Caco-2 (cell line): ENCODE results near the gene BUD23. TPM values are rescaled to one million over a fixed set of nuclear protein-coding genes. Genes with fewer than 3 reads are reported as not detected.

ENCODE experiments used
- BruUV-seq: library from RNA; stranded (reverse); fragments of 400-500 nt; replicated peaks from 2 replicates; lab custom pipeline; 2021; lab: Mats Ljungman, UMichigan
- CTCF ChIA-PET: fragments of 300-600 bp; sonication (Branson Sonifier 250); formaldehyde crosslinking; loops from one replicate; lab custom pipeline; 2022; ENCODE audit warnings: antibody characterized with exemption; lab: Charles Lee
- POLR2A ChIA-PET: fragments of 300-600 bp; sonication (Branson Sonifier 250); formaldehyde crosslinking; loops from one replicate; lab custom pipeline; 2022; ENCODE audit warnings: antibody characterized with exemption; lab: Charles Lee
- DNase-seq, 2 experiments: peaks; one replicate each; pipeline versions ENCODE4 v3.0.0 to v3.0.0-alpha.2; 2020 to 2022
- H3K27me3 ChIP-seq: replicated peaks from 2 replicates; pipeline ENCODE4 v1.6.0; 2011; ENCODE audit warnings: low read length; ENCODE audit not compliant: control insufficient read depth, insufficient read depth
- H3K36me3 ChIP-seq: 2 replicates; pipeline ENCODE4 v1.5.1; 2011; ENCODE audit warnings: low read length; ENCODE audit not compliant: control insufficient read depth, insufficient read depth
- H3K4me1 ChIP-seq: fragments of 250-450 bp; sonication (Bioruptor Pico); 2 replicates; pipeline ENCODE4 v1.5.1; 2020; ENCODE audit warnings: mild to moderate bottlenecking
- H3K4me3 ChIP-seq: 2 replicates; pipeline ENCODE4 v1.5.1; 2011; ENCODE audit warnings: low read depth, mild to moderate bottlenecking, control low read depth, low read length
- H3K9me3 ChIP-seq: fragments of 250-450 bp; sonication (Bioruptor Pico); 2 replicates; pipeline ENCODE4 v1.5.1; 2020; ENCODE audit warnings: mild to moderate bottlenecking, moderate library complexity
- H3K27ac Mint-ChIP-seq: one replicate; pipeline ENCODE4 v1.8.0; 2022; ENCODE audit warnings: mixed read lengths; ENCODE audit not compliant: unreplicated experiment
- H3K27me3 Mint-ChIP-seq: one replicate; pipeline ENCODE4 v1.8.0; 2022; ENCODE audit warnings: mixed read lengths; ENCODE audit not compliant: insufficient read depth, unreplicated experiment
- H3K36me3 Mint-ChIP-seq: one replicate; pipeline ENCODE4 v1.8.0; 2022; ENCODE audit warnings: mild to moderate bottlenecking, mixed read lengths; ENCODE audit not compliant: insufficient read depth, unreplicated experiment
- H3K4me1 Mint-ChIP-seq: one replicate; pipeline ENCODE4 v1.8.0; 2022; ENCODE audit warnings: low read depth, mixed read lengths; ENCODE audit not compliant: unreplicated experiment
- H3K4me3 Mint-ChIP-seq: one replicate; pipeline ENCODE4 v1.8.0; 2022; ENCODE audit warnings: mild to moderate bottlenecking, moderate library complexity, mixed read lengths; ENCODE audit not compliant: unreplicated experiment
- H3K9me3 Mint-ChIP-seq: one replicate; pipeline ENCODE4 v1.8.0; 2022; ENCODE audit warnings: mixed read lengths; ENCODE audit not compliant: unreplicated experiment
- intact Hi-C: fragments of 100-400 bp; cut with micrococcal nuclease; formaldehyde crosslinking; loops from one replicate; pipeline ENCODE4 v1.10.0; 2022; ENCODE audit not compliant: unreplicated experiment
- total RNA-seq: library from RNA; stranded (reverse); gene quantifications from 2 replicates; pipeline ENCODE4 v1.2.3, GENCODE V29; 2022
- TF ChIP-seq, protein P1 (sequence below), 2 experiments: fragments of 200-600 bp in 1 of 2; IDR thresholded peaks; 1 replicate in 1 of 2; 2 replicates in 1 of 2; pipeline versions ENCODE4 v1.5.1 to v1.8.0; 2011 to 2022; ENCODE audit warnings: antibody characterized with exemption in 1 of 2, control low read depth in 1 of 2, inconsistent platforms in 1 of 2, low read depth in 1 of 2, low read length in 1 of 2, mild to moderate bottlenecking in 1 of 2, moderate library complexity in 1 of 2; ENCODE audit not compliant: insufficient read depth in 1 of 2, severe bottlenecking in 1 of 2, unreplicated experiment in 1 of 2

Gene BUD23
- total RNA-seq, 1 experiment from 2014 or later = 144 TPM

DNA sequence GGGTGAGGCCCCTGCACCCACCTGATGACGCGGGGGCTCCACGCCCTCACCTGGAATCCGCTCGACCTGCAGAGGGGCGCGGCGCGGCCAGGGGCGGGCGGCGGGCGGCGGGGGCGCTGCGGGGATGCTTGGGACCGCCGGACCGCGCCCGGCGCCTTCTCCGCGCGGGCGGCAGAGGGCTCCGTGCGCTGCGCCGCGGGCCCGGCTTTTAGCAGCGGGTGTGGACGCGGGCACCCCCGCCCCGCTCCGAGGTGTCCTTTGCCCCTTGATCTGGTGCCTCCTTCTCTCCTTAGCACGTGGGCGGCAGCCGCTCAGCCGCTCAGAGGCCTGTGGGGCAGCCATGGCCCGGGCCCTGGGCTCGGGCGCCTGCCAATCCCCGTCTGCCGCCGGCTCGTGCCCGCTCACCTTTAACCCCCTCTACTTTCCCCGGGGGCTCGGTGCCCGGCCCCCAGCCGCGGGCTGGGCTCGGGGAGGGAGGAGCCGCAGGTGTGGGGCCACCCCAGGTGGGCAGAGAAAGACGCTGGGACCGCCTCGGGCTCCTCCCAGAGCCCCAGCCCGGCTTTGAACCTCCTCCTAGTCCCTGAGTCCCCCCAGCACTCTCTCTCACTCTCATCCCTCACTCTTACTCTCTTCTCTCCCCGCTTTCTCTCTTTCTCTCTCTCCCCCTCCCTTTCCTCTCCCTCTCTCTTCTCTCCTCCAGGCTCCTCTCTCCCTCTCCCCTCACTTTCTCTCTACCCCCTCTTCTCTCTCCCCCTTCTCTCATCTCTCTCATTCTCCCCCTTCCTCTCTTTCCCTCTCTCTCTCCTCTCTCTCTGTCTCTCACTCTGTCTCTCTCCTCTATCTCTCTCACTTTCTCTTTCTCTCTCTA, 35.4 kb upstream of the BUD23 start:
- POLR2A ChIA-PET = no interaction called here
- Mint-ChIP-seq H3K36me3 (no peaks in the 10 kb centered on the region), H3K9me3 (no peaks in the 10 kb centered on the region), H3K4me3 (peak overlapping the region; percentile 79), H3K27me3 (peaks cover 6% of the 10 kb centered on the region), H3K4me1 (peaks cover 17% of the 10 kb centered on the region), H3K27ac (peak overlapping the region; percentile 56)
- no peaks in the 10 kb centered on the region for H3K36me3 ChIP-seq
- DNase-seq = peak; percentile 84 to 85
- H3K4me1 ChIP-seq = no peaks in the 10 kb centered on the region; the same call in 1 of the 2 replicates
- no peaks in the 10 kb centered on the region for H3K27me3 ChIP-seq
- intact Hi-C loops = loop anchor here (2.0 kb wide), 1 partner anchor 77 kb away; no protein-coding TSS in a partner anchor
- no peaks in the 10 kb centered on the region for H3K9me3 ChIP-seq
- peak overlapping the region; percentile 53 for H3K4me3 ChIP-seq
- CTCF ChIA-PET = no interaction called here
- BruUV-seq = no TSS peak
- TF ChIP-seq, protein P1, sequence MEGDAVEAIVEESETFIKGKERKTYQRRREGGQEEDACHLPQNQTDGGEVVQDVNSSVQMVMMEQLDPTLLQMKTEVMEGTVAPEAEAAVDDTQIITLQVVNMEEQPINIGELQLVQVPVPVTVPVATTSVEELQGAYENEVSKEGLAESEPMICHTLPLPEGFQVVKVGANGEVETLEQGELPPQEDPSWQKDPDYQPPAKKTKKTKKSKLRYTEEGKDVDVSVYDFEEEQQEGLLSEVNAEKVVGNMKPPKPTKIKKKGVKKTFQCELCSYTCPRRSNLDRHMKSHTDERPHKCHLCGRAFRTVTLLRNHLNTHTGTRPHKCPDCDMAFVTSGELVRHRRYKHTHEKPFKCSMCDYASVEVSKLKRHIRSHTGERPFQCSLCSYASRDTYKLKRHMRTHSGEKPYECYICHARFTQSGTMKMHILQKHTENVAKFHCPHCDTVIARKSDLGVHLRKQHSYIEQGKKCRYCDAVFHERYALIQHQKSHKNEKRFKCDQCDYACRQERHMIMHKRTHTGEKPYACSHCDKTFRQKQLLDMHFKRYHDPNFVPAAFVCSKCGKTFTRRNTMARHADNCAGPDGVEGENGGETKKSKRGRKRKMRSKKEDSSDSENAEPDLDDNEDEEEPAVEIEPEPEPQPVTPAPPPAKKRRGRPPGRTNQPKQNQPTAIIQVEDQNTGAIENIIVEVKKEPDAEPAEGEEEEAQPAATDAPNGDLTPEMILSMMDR (IDR thresholded peaks at IDR 0.05; ENCODE audit: insufficient read depth in 1 of 2, low read depth in 1 of 2, low read length in 1 of 2, severe bottlenecking in 1 of 2, unreplicated experiment in 1 of 2) = peak in 1 of 2 experiments; percentile 12

DNA sequence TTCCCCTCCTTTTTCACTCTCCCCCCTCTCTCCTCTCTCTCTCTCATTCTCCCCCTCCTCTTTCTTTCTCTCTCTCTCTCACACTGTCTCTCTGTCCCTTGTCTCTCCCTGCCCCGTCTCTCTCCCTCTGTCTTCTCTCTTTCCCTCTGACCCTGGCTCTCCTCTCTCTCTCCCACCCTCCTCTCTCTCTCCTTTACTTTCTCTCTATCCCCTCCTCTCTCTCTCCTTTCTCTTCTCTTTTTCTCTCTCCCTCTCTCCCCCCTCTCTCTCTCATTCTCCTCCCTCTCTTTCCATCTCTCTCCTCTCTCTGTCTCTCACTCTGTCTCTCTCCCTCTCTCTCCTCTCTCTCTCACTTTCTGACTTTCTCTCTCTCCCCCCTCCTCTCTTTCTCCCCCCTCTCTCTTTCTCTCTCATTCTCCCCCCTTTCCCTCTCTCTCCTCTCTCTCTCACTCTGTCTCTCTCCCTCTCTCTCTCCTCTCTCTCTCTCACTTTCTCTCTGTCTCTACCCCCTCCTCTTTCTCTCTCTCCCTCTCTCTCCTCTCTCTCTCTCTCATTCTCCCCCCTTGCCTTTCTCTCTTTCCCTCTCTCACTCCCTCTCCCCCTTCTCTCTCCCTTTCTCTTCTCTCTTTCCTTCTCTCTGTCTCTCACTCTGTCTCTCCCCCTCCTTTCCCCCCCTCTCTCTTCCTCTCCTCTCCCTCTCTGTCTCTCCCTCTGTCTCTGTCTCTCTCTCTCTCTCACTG, 34.6 kb upstream of the BUD23 start:
- H3K4me1 Mint-ChIP-seq = peaks cover 17% of the 10 kb centered on the region
- CTCF ChIA-PET = no interaction called here
- intact Hi-C loops = no loop called here
- peaks cover 6% of the 10 kb centered on the region for H3K27me3 Mint-ChIP-seq
- no peaks in the 10 kb centered on the region for H3K9me3 Mint-ChIP-seq
- TF ChIP-seq, protein P1 (IDR thresholded peaks at IDR 0.05; ENCODE audit: insufficient read depth in 1 of 2, low read depth in 1 of 2, low read length in 1 of 2, severe bottlenecking in 1 of 2, unreplicated experiment in 1 of 2) = no peak
- peak overlapping the region; percentile 56 for H3K27ac Mint-ChIP-seq
- peak overlapping the region; percentile 53 for H3K4me3 ChIP-seq
- DNase-seq = no peak
- no TSS peak for BruUV-seq
- no peaks in the 10 kb centered on the region for H3K9me3 ChIP-seq
- H3K36me3 Mint-ChIP-seq = no peaks in the 10 kb centered on the region
- H3K36me3 ChIP-seq = no peaks in the 10 kb centered on the region
- H3K27me3 ChIP-seq = no peaks in the 10 kb centered on the region
- peak overlapping the region; percentile 79 for H3K4me3 Mint-ChIP-seq
- no peaks in the 10 kb centered on the region; the same call in 1 of the 2 replicates for H3K4me1 ChIP-seq
- POLR2A ChIA-PET = no interaction called here

DNA sequence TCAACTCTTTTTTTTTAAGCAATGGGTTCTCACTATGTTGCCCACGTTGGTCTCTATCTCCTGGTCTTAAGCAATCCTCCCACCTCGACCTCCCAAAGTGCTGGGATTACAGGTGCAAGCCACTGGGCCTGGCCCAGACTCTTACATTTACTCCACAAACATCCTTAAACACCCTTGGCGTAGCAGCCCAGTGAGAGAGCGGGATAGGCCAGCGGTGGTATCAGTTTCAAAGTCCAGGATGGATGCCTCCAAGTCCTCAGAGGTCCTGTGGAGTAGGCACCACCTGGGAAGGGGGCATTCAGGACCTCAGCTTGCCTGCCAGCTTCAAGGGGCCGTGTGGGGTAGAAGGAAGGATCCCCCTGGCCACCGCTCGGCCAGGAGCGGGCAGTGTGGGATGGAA, 33.8 kb upstream of the BUD23 start:
- Mint-ChIP-seq H3K9me3 (no peaks in the 10 kb centered on the region), H3K36me3 (no peaks in the 10 kb centered on the region), H3K27me3 (peaks cover 6% of the 10 kb centered on the region), H3K4me3 (peak overlapping the region; percentile 79), H3K4me1 (peaks cover 17% of the 10 kb centered on the region), H3K27ac (peak overlapping the region; percentile 56)
- ChIA-PET CTCF (no interaction called here), POLR2A (no interaction called here)
- Histone ChIP-seq H3K4me3 (no peak overlapping the region), H3K27me3 (no peaks in the 10 kb centered on the region), H3K4me1 (no peaks in the 10 kb centered on the region; the same call in 1 of the 2 replicates), H3K9me3 (no peaks in the 10 kb centered on the region), H3K36me3 (no peaks in the 10 kb centered on the region)
- intact Hi-C loops = no loop called here
- DNase-seq = no peak
- TSS peak; percentile 44 for BruUV-seq
- TF ChIP-seq, protein P1 (IDR thresholded peaks at IDR 0.05; ENCODE audit: insufficient read depth in 1 of 2, low read depth in 1 of 2, low read length in 1 of 2, severe bottlenecking in 1 of 2, unreplicated experiment in 1 of 2) = no peak
